ENCODE results near the gene ABCA5.
"Not testable (repeated sequence)": the region's sequence is repeated elsewhere in the genome, so short reads cannot be mapped to it uniquely, and the experiment has no call there.

The ABCA5 gene

DNA sequence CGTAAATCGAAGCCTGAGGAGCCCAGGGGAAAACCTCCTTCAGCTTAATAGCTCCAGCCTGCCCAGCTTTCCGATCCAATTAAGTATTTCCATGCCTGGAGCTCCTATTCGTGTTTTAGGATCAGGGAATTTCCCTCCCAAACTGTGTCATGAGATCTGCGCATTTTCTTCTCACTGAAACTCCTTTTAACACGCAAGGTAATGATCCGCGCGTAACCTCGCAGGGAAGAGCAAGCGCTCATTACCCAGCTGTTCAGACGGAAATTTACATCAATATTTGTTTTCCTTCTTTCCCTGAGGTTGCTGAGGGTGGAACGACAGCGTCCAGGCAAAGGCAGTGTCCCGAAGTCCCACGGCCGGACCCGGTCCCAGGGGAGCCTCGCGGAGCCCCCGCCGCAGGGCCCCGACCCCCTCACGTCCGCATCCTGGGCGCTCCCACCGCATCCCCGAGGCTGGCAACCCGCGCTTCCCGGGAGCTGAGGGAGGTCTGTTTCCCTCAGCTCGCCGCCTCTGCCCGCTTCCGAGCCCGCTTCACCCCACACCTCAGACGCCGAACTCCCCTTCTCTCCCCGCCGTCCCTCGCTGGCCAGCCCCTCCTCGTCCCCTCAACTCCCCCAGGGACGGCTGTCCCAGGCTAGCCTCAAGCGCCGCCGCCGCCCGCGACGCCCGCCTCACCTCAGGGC, 415 bp downstream of the ABCA5 start:
- DNase-seq, result no peak

DNA sequence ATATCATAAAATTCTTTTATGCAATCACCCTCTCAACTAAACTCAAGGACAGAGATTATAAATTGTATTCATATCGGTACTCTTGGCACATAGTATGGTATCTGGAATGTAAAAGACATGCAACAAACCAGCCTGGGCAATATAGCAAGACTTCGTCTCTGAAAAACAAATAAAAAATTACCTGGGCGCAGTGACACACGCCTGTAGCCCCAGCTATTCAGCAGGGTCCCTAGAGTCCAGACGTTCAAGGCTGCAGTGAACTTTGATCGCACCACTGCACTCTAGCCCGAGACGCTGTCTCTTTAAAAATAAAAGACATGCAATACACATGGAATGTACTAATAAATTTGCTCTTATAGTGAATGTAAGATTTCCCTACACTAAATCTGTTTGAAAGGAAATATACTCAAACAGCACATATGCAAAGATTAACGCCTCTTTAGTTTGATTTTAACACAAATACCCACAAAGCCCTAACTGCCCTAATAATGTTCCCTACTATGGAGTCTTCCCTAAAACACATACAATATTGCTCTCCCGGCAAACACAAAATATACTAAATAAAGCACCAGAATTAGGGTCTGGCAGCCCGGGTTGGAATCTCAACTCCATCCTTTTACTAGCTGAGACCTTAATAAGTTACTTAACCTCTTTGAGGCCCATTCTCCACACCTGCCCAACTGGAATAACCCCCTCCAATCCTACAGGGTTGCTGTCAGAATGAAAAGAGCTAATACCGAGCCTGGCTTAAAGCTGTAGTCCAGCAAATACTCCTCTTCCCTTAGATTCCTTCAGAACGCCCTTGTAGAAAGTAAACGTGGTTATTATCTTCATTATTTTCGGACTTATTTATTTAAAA, 1.2 kb downstream of the ABCA5 start:
- no peak for DNase-seq

DNA sequence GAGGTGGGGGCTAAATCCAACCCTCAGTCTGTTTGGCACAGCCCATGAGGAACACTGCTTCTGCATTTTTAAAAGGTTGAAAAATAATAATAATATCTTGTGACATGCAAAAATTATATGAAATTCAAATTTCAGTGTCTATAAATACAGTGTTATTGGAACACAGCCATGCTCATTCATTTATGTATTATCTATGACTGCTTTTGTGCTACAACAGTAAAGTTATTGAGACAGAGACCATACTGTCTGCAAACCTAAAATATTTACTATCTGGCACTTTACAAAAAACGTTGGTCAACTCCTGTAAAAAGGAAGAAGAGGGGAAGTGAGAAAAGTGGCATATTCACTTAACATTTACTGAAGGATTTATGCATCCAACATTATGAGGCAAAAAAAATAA, 3.1 kb downstream of the ABCA5 start:
- no peak for DNase-seq

DNA sequence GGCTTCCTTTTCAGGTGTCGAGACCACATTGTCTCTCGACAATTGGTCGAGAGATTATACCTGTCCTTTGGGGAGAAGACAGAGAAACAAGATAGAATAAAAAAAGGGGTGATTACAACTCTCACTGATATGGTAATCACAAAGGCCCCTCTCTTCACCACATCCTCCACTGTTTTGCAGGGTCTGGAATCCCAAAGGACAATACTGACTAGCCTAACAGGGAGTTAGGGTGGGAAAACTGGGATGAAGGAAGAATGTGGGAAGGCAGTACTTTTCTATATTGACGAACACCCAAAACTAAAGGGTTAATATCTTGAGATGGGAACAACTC, 6.1 kb downstream of the ABCA5 start:
- DNase-seq, result no peak

DNA sequence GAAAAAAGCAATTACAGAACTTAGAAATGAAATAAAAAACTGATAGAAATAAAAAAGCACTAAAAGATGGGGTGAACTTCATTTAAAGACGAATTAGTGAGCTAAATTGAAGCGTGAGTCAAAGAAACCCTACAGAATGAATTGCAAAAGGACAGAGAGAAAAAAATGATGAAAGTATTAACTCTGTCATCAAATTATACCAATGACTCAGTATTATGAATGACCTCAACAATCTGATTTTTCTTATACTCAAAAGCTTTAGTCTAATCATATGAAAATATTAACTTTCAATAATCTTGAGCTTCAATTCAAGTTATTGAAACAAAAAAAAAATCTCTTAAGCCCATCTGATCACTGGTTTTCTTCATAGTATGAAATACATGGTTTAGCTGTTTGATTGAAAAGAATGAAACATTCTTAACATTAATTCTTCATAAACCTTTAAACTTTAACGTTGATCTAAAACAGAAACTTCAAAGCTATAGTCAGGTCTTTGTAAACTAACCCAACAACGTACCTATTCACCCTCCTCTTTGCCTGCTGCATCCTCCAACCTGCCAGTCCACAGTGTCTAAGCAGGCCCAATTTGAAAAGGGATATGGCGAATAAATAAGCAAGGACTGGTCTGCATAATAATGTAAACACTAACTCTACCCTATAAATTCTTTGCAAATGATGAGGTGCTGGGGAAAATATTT, 6.6 kb downstream of the ABCA5 start:
- no peak for DNase-seq

DNA sequence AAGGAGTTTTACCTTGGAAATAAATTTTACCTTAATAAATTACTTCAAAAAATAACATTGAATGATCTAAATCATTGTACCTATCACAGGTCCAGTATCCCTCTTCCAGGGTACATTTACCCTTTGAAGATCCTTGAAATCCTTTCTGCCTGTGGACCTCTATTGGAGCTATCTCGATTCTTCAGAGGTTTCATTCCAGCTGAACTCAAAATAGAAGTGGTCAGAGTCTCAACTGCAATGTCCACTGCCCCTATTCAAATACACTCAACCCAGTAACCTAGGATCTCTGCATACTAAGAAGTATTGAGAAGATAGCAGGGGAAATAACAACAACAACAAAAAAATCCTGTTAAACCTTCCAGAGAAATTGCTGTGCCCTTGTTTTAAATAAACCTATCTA, 9.3 kb downstream of the ABCA5 start:
- no peak for DNase-seq

DNA sequence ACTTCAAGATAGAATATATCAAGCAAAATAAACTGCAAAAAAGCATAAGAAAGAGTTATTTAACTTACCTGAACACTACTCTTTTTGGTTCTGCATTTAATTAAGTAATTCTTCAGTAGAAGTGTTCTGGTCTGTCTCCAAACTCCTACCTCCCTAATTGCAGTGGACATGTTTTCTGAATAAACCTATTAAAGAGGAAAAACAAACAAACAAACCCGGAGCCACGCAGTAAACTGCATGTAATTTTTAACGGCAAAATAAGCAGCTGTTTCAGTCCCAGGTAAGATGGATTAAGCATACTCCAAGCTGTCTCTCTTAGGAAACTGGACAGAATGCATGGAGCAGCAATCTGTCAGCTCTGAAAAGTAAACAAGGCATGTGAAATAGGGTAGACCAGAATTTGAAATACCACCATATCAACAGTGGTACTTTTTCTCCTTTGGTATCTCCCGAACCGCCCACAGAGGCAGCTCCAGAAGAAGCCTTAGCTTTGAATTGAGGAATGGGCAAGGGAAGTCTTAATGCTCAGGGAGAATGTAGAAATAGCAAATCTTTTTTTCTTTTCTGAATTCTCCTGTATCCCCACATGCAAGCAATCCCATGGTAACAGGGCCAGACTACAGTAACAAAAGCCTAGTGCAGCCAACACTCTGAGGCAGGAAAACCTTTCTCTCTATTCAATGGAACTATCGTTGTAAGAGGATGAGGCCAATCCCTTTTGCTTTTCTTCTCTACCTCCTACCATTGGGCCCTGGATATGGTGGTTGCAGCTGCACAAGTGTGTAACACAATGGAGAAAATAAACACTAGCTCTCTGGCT, 12.5 kb downstream of the ABCA5 start:
- no peak for DNase-seq

DNA sequence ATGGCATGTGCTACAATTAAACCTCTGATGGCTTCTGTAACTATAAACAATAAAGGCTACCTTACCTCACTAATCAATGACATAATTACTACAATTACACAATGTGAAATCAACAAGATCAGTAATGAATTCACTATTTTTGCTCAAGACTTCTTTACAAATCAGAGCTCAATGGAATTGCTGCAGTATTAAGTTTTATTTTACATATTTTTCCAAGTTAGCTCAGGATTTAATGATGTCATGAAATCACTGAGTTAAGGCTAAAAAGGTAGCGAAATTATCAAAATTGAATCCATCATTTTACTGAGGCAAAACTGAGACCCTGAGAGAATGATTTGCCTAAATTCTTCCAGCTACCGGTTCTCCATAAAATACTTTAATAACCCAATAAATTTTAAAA, 21.8 kb downstream of the ABCA5 start:
- DNase-seq, result no peak

DNA sequence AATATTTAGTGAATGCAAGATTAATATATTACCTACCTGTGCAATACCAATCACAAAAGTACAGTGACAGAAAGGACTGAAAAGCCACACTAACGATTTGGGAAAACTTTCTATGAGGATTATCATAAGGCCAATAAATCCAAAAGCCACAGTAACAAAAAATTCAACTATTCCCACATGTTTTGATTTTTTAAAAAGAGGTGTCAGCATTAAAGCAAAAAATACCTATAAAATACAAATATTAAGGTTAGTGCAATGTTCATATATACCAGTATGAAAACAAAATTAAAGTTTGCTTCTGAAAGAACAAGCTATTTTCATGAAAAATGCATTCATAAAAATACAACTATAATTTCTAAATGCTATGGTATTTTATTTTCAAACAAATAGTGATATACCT, 24.3 kb downstream of the ABCA5 start:
- no peak for DNase-seq

DNA sequence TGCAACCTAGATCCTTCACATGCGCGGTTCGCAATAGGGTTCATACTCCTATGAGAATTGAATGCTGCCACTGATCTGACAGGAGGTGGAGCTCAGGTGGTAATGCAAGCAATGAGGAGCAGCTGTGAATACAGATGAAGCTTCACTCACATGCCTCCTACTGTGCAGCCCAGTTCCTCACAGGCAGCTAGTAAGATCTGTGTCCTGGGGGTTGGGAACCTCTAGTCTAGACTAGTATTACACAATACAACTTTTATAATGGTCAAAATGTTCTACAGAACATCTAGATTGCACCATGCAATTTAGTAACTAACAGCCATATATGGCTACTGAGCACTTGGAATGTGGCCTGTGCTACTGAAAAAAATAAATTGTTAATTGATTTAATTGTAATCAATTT, 26.7 kb downstream of the ABCA5 start:
- no peak for DNase-seq

DNA sequence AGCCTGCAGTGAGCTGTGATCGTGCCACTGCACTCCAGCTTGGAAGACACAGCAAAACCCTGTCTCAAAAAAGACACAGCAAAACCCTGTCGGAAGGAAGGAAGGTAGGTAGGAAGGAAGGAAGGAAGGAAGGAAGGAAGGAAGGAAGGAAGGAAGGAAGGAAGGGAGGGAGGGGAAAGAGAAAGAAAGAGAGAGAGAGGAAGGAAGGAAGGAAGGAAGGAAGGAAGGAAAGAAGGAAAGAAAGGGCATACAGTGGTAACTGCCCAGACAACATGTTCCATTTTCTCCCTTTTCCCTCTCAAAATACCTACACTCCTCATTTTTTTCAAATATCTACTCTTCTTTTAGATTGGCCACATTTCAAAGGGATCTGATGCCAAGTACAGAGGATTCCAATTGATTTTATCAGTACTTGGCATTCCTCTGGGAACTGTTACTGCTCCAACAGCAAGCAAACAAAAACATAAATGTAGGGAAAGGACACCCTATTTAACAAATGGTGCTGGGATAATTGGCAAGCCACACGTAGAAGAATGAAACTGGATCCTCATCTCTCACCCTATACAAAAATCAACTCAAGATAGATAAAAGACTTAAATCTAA, 28.7 kb downstream of the ABCA5 start:
- not testable (repeated sequence) for DNase-seq

DNA sequence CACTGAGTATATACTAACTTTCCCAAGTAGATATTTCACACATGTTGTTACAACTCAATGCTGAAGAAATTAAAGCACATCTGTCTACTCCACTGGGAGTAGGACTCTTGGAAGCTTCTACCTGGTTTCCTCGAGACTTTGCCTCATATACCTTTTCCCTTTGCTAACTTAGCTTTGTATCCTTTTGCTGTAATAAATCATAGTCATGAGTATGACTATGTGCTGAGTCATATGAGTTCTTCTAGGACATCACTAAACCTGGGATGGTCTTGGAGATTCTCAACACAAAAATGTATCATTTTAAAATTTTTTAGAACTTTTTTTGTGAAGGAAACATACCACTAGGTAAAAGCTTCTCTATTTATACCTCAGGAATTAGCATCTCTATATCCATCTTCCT, 39.8 kb downstream of the ABCA5 start:
- DNase-seq, result no peak

DNA sequence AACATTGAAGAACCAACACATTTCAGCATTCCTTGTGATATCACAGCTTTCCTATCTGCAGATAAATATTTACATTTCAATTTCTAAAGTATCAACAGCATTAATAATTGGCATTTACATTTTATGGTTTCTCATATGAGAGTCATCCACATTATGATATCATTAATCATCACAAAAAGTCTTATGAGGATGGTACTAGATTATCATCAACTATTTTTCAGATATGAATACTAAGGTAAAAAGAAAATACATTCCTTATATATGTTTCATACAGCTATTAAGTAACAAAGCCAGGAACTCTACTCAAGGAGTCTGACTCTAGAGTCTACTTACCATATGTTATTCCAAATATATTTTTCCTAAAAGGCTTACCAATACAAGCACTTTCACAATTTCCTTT, 40.7 kb downstream of the ABCA5 start:
- no peak for DNase-seq

DNA sequence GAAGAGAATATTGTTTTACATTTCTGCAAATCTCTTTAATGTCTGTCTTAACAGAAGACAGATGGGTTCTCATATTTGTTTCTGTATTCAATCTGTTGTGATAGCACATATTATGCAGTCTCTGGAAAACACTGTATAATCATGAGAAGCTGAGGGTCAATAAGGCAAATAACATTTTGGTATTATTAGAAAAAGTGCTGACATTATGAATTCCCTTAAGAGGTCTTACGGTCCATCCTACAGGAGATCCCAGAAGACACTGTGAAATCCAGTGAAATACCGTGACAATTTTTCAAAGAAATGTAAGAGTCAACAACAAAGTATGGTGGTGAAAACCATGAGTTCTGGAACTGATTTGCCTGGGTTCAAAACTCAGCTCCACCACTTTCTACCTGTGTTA, 42.3 kb downstream of the ABCA5 start:
- no peak for DNase-seq

DNA sequence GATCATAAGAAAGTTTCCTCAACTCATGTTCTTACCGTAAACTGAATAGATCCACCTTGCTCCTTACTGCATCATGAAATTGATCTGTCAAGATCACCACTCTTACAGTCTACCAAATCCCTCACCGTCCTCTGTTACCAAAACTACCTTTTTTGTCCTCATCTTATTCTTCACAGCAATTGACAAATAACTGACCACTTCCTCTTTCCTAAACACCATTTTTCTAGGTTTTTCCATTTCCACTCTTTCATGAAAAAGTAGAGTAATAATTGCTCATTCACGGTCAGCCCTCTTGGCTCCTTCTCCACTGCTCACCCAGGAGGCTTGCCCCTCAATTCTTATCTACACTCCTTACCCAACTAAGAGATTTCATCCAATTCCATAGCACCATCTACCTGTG, 44.9 kb downstream of the ABCA5 start:
- DNase-seq, result no peak

DNA sequence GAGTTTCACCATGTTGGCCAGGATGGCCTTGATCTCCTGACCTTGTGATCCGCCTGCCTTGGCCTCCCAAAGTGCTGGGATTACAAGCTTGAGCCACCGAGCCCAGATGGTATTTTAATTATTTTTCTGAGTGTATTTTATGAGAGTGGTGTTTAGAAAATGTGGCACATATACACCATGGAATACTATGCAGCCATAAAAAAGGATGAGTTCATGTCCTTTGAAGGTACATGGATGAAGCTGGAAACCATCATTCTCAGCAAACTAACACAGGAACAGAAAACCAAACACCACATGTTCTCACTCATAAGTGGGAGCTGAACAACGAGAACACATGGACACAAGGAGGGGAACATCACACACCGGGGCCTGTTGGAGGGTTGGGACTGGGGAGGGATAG, 50.7 kb downstream of the ABCA5 start:
- not testable (repeated sequence) for DNase-seq

DNA sequence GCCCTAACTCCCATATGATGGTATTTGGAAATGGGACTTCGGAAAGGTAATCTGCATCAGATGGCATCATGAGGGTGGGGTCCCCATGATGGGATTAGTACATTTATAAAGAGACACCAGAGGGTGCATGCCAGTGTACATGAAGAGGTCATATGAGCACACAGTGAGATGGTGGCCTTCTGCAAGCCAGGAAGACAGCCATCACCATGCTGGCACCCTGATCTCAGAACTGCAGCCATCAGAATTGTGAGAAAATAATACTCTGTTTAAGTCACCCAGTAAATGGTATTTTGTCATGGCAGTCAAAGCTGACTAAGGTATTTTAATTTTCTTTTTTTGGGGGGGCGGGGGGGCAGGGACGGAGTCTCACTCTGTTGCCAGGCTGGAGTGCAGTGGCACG, 51.2 kb downstream of the ABCA5 start:
- no peak for DNase-seq

DNA sequence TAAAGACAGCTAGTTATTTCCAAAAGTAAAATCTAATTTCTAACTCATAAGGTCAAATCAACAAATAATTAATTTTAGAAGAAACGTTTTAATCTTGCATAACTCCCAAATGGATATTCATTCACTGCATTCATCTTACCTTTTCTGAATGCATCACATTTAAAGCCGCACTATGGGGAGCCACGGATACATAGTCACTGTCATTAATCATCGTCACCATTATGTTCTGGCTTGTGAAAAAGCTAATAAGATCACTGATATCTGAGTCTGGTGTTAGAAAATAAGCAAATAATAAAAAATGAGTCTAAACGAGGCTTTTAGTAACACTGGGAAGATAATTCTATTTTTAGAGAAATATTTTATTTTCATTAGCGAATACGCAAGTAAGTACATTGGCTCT, 55.9 kb downstream of the ABCA5 start:
- DNase-seq, result no peak

DNA sequence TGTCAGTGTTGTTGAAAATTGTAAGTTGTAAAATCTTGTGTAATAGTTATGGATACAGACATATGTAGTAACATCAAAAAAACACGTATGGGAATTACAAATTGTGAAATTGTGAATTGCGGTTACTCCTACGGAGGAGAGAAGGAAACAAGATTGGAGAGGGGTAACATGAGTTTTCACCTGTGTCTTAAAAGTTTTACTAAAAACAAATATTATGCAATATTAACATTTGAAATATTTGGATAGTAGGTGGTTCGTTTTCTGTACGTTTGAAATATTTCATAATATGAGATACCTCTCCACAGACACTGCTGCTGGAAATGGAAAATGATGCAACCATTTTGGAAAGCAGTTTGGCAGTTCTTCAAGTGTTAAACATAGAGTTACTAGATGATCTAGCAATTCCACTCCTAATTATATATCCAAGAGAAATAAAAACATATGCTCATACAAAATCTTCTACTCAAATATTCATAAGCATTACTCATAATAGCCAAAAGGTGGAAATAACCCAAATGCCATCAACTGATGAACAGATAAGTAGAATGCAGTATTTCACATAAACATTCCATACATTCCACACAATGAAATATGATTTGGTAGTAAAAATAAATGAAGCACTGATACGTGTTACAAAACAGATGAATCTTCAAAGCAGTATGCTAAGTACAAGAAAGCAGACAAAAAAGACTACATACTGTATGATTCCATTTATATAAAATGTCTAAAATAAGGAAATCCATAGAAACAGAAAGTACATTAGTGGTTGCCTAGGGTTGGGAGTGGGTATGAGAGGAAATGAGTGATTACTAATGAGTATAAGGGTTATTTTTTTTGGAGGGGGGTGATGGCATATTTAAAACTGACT, 57.6 kb downstream of the ABCA5 start:
- DNase-seq, result no peak

DNA sequence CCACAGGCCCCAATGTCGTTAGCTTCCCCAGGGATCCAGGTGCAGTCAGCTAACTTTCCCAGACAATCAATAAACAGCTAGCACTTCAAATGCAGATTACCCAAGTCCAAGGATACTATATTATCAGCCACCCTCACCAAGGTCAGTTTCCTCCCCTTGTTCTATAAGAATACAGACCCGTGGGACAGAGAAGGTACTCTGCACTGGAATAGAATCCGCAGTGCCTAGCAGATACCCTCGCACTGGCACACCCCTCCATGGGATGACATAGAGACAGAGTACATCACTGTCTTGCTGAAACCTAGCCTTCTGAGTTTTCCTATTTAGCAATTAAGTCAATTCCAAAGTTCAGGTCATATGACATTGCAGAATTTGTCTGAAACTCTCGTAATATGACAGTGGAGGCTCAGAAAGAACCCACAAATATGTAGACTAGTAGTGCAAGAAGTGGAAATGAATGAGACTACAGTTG, 58.4 kb downstream of the ABCA5 start:
- no peak for DNase-seq

DNA sequence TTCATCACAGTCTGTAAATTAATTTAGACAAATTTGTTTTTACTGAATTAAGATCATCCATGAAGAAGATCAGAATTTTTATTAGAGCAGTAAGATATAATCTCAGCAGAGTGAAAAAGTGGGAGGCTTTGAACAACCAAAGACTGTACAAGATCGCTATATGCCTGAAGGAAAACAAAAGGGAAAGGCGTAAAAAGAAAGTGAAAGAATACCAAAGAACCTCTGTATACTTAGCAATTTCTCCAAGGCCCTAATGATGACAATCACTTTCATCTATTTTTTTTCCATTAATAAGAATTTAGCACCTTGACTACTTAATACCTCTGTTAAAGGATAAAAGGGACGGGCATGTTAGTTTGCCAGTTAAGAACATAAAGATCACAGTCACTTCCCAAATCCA, 59.7 kb downstream of the ABCA5 start:
- no peak for DNase-seq
